HG02852 (cell line): ENCODE data around the gene UBA5.
A peak's percentile ranks its signal among the peaks of the same experiment; 100 is the strongest.

Source experiments
- ATAC-seq: cut with Tn5 transposase; IDR thresholded peaks from one replicate; pipeline ENCODE4 v1.9.1; 2021; ENCODE audit warnings: mild to moderate bottlenecking, moderate library complexity; ENCODE audit not compliant: unreplicated experiment

UBA5 gene

GRCh38 chr3:132713977-132714727, 54.0 kb downstream of the UBA5 start:
- ATAC-seq, result no peak

- no peak for ATAC-seq
Observed at GRCh38 chr3:132716372-132716771, 56.2 kb downstream of the UBA5 start.

- ATAC-seq, result no peak
Observed at GRCh38 chr3:132720228-132720627, 60.1 kb downstream of the UBA5 start.

- ATAC-seq, result no peak
Observed at GRCh38 chr3:132721479-132722164, 61.5 kb downstream of the UBA5 start.

- ATAC-seq, result peak; percentile 84
Observed at GRCh38 chr3:132722165-132723023, 62.3 kb downstream of the UBA5 start, which contains the start of gene NPHP3. Gene NPHP3, minus strand, starts transcription at chr3:132722409. Its CDS starts 54 bp downstream, at chr3:132722355.

- peak; percentile 3 for ATAC-seq
Observed at GRCh38 chr3:132723024-132723950, 63.2 kb downstream of the UBA5 start.

GRCh38 chr3:132726341-132726823, 66.3 kb downstream of the UBA5 start:
- no peak for ATAC-seq
